ENCODE data around the gene GSDMA. TPM values are rescaled to one million over a fixed set of nuclear protein-coding genes. Genes with fewer than 3 reads are reported as not detected.
"Not testable (repeated sequence)": the region's sequence is repeated elsewhere in the genome, so short reads cannot be mapped to it uniquely, and the experiment has no call there.

Gene GSDMA
- total RNA-seq, 1 donor from 2014 or later, result 1.9 TPM

- ATAC-seq, result no peak
These were observed 33.0 kb upstream of the GSDMA start for GRCh38 chr17:39929646-39930407.

- no peak for ATAC-seq
These were observed 28.9 kb upstream of the GSDMA start for GRCh38 chr17:39933912-39934311.

- no peak for ATAC-seq
These were observed 28.5 kb upstream of the GSDMA start for GRCh38 chr17:39934324-39934723.

GRCh38 chr17:39935909-39936308 lies 26.9 kb upstream of the GSDMA start:
- ATAC-seq, result no peak

- no peak for ATAC-seq
These were observed 25.4 kb upstream of the GSDMA start for GRCh38 chr17:39937447-39937846.

- ATAC-seq, result no peak
These were observed 24.5 kb upstream of the GSDMA start for GRCh38 chr17:39938140-39938869.

- no peak for ATAC-seq
These were observed 23.7 kb upstream of the GSDMA start for GRCh38 chr17:39939106-39939505.

GRCh38 chr17:39939588-39940419 lies 23.0 kb upstream of the GSDMA start:
- peak; percentile 22 for ATAC-seq

GRCh38 chr17:39943702-39944392 lies 19.0 kb upstream of the GSDMA start:
- ATAC-seq, result peak; percentile 5

GRCh38 chr17:39944393-39944711 lies 18.5 kb upstream of the GSDMA start:
- ATAC-seq, result no peak

GRCh38 chr17:39946551-39947330 lies 16.1 kb upstream of the GSDMA start:
- ATAC-seq, result peak; percentile 31

- ATAC-seq, result not testable (repeated sequence)
These were observed 14.3 kb upstream of the GSDMA start for GRCh38 chr17:39948489-39948828.

GRCh38 chr17:39949028-39949427 lies 13.8 kb upstream of the GSDMA start:
- ATAC-seq, result no peak

- no peak for ATAC-seq
These were observed 11.9 kb upstream of the GSDMA start for GRCh38 chr17:39950871-39951348.

- no peak for ATAC-seq
These were observed 10.7 kb upstream of the GSDMA start for GRCh38 chr17:39951924-39952679.

- peak; percentile 94 for ATAC-seq
These were observed 9.9 kb upstream of the GSDMA start for GRCh38 chr17:39952680-39953470.

- ATAC-seq, result no peak
These were observed 9.3 kb upstream of the GSDMA start for GRCh38 chr17:39953471-39953888.

GRCh38 chr17:39954876-39955275 lies 7.9 kb upstream of the GSDMA start:
- no peak for ATAC-seq

- ATAC-seq, result no peak
These were observed 7.0 kb upstream of the GSDMA start for GRCh38 chr17:39955726-39956225.

- ATAC-seq, result no peak
These were observed 2.2 kb upstream of the GSDMA start for GRCh38 chr17:39960524-39961041.

Data from esophagus mucosa (tissue), 1 donor.